SJSA1 (cell line): ENCODE data around the gene BARD1. TPM values are rescaled to one million over a fixed set of nuclear protein-coding genes. Genes with fewer than 3 reads are reported as not detected.
"Not testable (repeated sequence)": the region's sequence is repeated elsewhere in the genome, so short reads cannot be mapped to it uniquely, and the experiment has no call there.

ENCODE experiments used
- DNase-seq, 2 experiments: peaks; one replicate each; pipeline ENCODE4 v3.0.0-alpha.2; 2015 to 2020; ENCODE audit warnings: low spot score in 2 of 2, low read depth in 1 of 2
- H3K27ac ChIP-seq: fragments of 250-450 bp; sonication (Bioruptor Pico); 2 replicates; pipeline ENCODE4 v1.5.1; 2020; ENCODE audit warnings: mild to moderate bottlenecking, moderate library complexity
- H3K27me3 ChIP-seq: fragments of 250-450 bp; sonication (Bioruptor Pico); replicated peaks from 2 replicates; pipeline ENCODE4 v1.5.1; 2020; ENCODE audit warnings: mild to moderate bottlenecking, moderate library complexity
- H3K36me3 ChIP-seq: fragments of 250-450 bp; sonication (Bioruptor Pico); 2 replicates; pipeline ENCODE4 v1.5.1; 2020; ENCODE audit warnings: mild to moderate bottlenecking
- H3K4me1 ChIP-seq: fragments of 250-450 bp; sonication (Bioruptor Pico); replicated peaks from 2 replicates; pipeline ENCODE4 v1.6.1; 2021; ENCODE audit warnings: mild to moderate bottlenecking
- H3K4me3 ChIP-seq: fragments of 250-450 bp; sonication (Bioruptor Pico); 2 replicates; pipeline ENCODE4 v1.5.1; 2020; ENCODE audit warnings: mild to moderate bottlenecking
- H3K9me3 ChIP-seq: fragments of 250-450 bp; sonication (Bioruptor Pico); replicated peaks from 2 replicates; pipeline ENCODE4 v1.5.1; 2020; ENCODE audit warnings: mild to moderate bottlenecking
- total RNA-seq: library from RNA; depleted of rRNA; stranded (reverse); fragments of >200 nt; shearing (Covaris generic); gene quantifications from 2 replicates; pipeline ENCODE4 v1.2.3, GENCODE V29; 2014

Gene BARD1
- total RNA-seq, 1 experiment from 2014 or later, result 48.6 TPM

GRCh38 chr2:214801068-214801467 lies 8.4 kb downstream of the BARD1 start:
- H3K9me3 ChIP-seq, result 0 out of 2 replicates have a peak, but pooled peaks cover 2% of the 10 kb centered on the region
- H3K27ac ChIP-seq, result no peak overlapping the region
- no peak overlapping the region for H3K4me3 ChIP-seq
- no peaks in the 10 kb centered on the region for H3K27me3 ChIP-seq
- no peak for DNase-seq
- peaks cover 57% of the 10 kb centered on the region for H3K36me3 ChIP-seq
- peaks cover 4% of the 10 kb centered on the region for H3K4me1 ChIP-seq

GRCh38 chr2:214800180-214800579 lies 9.3 kb downstream of the BARD1 start:
- DNase-seq, result no peak
- Histone ChIP-seq H3K27me3 (no peaks in the 10 kb centered on the region), H3K4me3 (no peak overlapping the region), H3K27ac (no peak overlapping the region), H3K4me1 (peaks cover 4% of the 10 kb centered on the region), H3K9me3 (0 out of 2 replicates have a peak, but pooled peaks cover 2% of the 10 kb centered on the region), H3K36me3 (peaks cover 57% of the 10 kb centered on the region)

DNA sequence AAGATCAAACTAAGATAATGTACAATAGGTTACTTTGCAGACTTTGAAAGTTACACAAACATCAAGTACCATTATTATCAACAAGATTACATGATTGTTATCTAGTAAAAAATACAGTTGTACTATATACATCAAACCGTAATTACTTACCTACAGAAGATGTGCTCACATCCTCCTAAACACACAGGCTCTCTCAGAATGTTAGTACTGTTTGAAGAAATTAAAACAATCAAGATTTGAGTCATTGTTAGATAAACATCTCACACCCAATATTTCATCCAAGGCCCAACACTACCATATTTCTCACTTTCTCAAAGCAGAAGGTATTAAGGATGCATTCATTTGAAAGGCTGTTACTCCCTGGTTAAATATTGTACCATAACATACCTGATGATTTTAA lies 12.6 kb downstream of the BARD1 start:
- Histone ChIP-seq H3K9me3 (0 out of 2 replicates have a peak, but pooled peaks cover 2% of the 10 kb centered on the region), H3K27me3 (no peaks in the 10 kb centered on the region), H3K4me1 (peaks cover 4% of the 10 kb centered on the region), H3K4me3 (no peak overlapping the region), H3K27ac (no peak overlapping the region), H3K36me3 (peaks cover 61% of the 10 kb centered on the region)
- DNase-seq, result no peak

DNA sequence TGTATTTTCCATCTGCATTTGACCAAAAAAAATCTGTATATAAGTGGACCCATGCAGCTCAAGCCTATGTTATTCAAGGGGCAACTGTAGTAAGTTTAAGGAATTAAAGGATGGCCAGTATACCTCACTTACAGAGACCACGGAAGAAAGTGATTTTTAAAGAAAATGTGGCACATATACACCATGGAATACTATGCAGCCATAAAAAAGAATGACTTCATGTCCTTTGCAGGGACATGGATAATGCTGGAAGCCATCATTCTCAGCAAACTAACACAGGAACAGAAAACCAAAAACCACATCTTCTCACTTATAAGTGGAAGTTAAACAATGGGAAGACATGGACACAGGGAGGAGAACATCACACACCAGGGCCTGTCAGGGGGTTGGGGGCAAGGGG lies 26.3 kb downstream of the BARD1 start:
- not testable (repeated sequence) for H3K9me3 ChIP-seq, H3K27ac ChIP-seq, H3K4me1 ChIP-seq, H3K4me3 ChIP-seq, DNase-seq, H3K27me3 ChIP-seq
- H3K36me3 ChIP-seq, result peaks cover 68% of the 10 kb centered on the region

- Histone ChIP-seq H3K9me3 (no peaks in the 10 kb centered on the region; the same call in 1 of the 2 replicates), H3K27me3 (no peaks in the 10 kb centered on the region), H3K4me3 (no peak overlapping the region), H3K36me3 (peaks cover 70% of the 10 kb centered on the region), H3K4me1 (no peaks in the 10 kb centered on the region), H3K27ac (no peak overlapping the region)
- DNase-seq, result no peak
These were observed 26.8 kb downstream of the BARD1 start for GRCh38 chr2:214782671-214783070.

- H3K36me3 ChIP-seq, result peaks cover 85% of the 10 kb centered on the region
- H3K4me3 ChIP-seq, result no peak overlapping the region
- no peaks in the 10 kb centered on the region; the same call in 1 of the 2 replicates for H3K9me3 ChIP-seq
- no peaks in the 10 kb centered on the region for H3K4me1 ChIP-seq
- no peak overlapping the region for H3K27ac ChIP-seq
- H3K27me3 ChIP-seq, result no peaks in the 10 kb centered on the region
- DNase-seq, result no peak
These were observed 28.3 kb downstream of the BARD1 start for GRCh38 chr2:214781226-214781625.

DNA sequence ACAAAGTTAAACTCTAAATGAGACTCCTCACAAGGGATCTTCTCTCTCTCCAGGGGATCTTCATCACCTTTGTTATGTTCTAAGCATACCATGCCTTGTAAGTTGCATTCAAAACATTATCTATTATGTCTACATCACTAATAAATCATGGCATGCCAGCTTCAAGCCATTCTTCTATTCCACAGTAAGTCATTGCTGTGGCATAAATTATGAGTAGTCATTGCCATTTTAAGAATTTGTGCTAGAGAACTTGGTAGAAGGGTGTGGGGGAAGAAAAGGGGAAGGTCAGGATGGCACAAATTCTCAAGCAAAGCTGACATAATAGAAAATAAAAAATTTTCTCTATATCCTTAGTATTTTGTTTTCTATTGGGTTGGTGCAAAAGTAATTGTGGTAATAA lies 33.5 kb downstream of the BARD1 start:
- no peak overlapping the region for H3K4me3 ChIP-seq
- peaks cover 76% of the 10 kb centered on the region for H3K36me3 ChIP-seq
- H3K4me1 ChIP-seq, result no peaks in the 10 kb centered on the region
- no peaks in the 10 kb centered on the region for H3K27me3 ChIP-seq
- no peaks in the 10 kb centered on the region for H3K9me3 ChIP-seq
- H3K27ac ChIP-seq, result no peak overlapping the region
- no peak for DNase-seq

DNA sequence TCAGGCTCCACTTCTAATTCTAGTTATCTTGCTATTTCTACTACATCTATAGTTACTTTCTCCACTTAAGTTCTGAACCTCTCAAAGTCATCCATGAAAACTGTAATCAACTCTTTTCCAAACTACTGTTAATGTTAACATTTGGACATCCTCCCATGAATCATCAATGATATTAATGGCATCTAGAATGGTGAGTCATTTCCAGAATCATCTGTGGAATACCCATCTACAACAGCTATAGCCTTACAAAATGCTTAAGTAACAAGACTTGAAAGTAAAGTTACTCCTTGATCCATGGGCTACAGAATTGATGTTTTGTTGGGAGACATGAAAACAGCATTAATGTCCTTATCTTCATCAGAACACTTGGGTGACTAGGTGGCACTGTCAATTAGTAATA lies 35.4 kb downstream of the BARD1 start:
- Histone ChIP-seq H3K36me3 (peaks cover 60% of the 10 kb centered on the region), H3K9me3 (no peaks in the 10 kb centered on the region), H3K27me3 (no peaks in the 10 kb centered on the region), H3K4me3 (no peak overlapping the region), H3K27ac (no peak overlapping the region), H3K4me1 (no peaks in the 10 kb centered on the region)
- DNase-seq, result no peak

DNA sequence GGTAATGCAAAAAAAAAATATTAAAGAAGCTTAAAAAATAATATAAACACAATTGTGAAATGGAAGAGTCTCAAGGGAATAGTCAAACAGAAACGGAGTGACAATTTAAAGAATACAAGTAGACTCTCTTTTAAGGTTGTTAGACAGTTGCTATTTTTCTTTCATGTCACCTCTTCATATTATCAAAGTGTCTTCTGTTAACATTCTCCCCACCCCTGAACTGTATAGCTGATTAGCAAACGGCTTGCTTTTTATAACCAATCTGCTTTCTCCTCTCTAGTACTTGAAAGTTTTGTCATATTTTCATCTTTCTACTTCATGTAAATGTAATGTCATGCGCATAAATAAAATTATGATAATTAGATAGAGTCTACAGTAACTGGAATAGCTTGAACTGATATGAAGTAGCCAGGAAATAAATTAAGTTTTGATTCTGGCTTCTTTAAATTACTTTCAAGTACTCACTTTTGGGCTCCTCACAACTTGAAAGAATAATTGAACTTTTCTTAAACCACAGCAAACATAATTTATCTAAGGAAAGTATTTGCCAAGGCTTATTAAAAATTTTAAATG lies 37.0 kb downstream of the BARD1 start:
- no peak for DNase-seq
- no peak overlapping the region for H3K4me3 ChIP-seq
- H3K27ac ChIP-seq, result no peak overlapping the region
- H3K27me3 ChIP-seq, result no peaks in the 10 kb centered on the region
- H3K4me1 ChIP-seq, result no peaks in the 10 kb centered on the region
- no peaks in the 10 kb centered on the region for H3K9me3 ChIP-seq
- peaks cover 58% of the 10 kb centered on the region for H3K36me3 ChIP-seq

GRCh38 chr2:214765180-214765579 lies 44.3 kb downstream of the BARD1 start:
- Histone ChIP-seq H3K4me1 (no peaks in the 10 kb centered on the region), H3K27ac (no peak overlapping the region), H3K36me3 (peaks cover 74% of the 10 kb centered on the region), H3K27me3 (no peaks in the 10 kb centered on the region), H3K9me3 (no peaks in the 10 kb centered on the region), H3K4me3 (no peak overlapping the region)
- no peak for DNase-seq

DNA sequence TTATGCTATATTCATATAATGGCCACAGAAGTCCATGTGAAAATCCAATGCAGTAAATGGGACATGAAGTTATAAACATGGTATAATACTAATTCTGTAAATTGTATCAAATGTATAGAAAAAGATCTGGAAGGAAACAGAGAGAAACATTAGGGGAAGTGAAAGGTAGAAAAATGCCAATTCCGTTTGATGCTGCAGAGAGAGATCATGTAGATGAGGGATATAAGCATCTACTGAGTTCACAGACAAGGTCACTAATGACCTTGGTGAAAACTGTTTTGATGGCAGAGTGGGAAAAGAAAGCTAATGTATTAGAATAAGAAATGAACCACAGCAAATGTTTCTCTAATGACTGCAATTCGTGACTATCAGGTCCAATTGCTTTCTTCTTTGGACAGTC lies 56.0 kb downstream of the BARD1 start:
- no peak overlapping the region for H3K27ac ChIP-seq
- DNase-seq, result no peak
- no peaks in the 10 kb centered on the region for H3K4me1 ChIP-seq
- peaks cover 88% of the 10 kb centered on the region for H3K36me3 ChIP-seq
- H3K9me3 ChIP-seq, result no peaks in the 10 kb centered on the region
- no peaks in the 10 kb centered on the region for H3K27me3 ChIP-seq
- no peak overlapping the region for H3K4me3 ChIP-seq

DNA sequence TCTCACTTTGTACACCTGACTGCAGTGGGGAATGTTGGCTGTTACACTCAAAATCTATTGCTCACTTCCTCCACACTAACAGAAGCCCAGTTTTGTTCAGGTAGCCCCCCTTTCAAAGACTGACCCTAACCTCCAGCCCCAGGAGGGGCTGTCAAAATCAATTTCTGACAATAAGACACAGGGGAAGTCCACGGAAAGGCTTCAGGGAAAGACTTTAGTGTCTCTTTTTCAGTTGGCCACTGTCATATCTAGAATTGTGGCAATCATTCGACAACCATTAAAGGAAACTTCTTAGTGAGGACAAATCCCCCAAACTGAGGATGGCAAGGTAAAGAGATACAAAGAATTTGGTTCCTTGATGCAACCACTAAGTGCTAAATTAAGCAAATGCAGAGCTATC lies 59.0 kb downstream of the BARD1 start:
- no peak for DNase-seq
- H3K9me3 ChIP-seq, result no peaks in the 10 kb centered on the region

DNA sequence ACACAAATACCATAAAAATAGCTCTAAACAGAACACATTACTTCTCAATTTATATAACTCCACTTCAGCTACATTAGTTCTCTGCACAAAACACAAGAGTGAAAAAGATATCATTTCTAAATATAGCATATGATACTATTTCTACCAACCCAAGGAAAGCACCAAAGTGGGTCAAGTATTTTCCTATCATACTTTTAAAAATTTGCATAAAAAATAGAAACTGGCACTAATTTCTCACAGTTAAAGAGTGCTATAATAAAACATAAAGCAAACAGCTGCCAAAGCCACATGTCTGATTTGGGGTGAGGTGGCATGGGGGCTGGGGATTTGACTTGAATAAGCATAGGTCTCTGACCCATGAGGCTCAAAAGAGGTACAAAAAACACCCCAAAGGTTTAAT lies 61.5 kb downstream of the BARD1 start:
- peaks cover 76% of the 10 kb centered on the region for H3K36me3 ChIP-seq
- H3K27ac ChIP-seq, result no peak overlapping the region

More for the DNA sequence above, 59.0 kb downstream of the BARD1 start:
- no peak overlapping the region for H3K27ac ChIP-seq
- H3K4me1 ChIP-seq, result no peaks in the 10 kb centered on the region
- no peak overlapping the region for H3K4me3 ChIP-seq
- no peaks in the 10 kb centered on the region for H3K27me3 ChIP-seq
- peaks cover 76% of the 10 kb centered on the region for H3K36me3 ChIP-seq

GRCh38 chr2:214742119-214742518 lies 67.4 kb downstream of the BARD1 start:
- H3K36me3 ChIP-seq, result peaks cover 63% of the 10 kb centered on the region
- DNase-seq, result no peak
- no peaks in the 10 kb centered on the region for H3K27me3 ChIP-seq
- no peaks in the 10 kb centered on the region for H3K9me3 ChIP-seq
- H3K4me1 ChIP-seq, result no peaks in the 10 kb centered on the region
- H3K27ac ChIP-seq, result no peak overlapping the region
- no peak overlapping the region for H3K4me3 ChIP-seq

More for the DNA sequence above, 61.5 kb downstream of the BARD1 start:
- no peaks in the 10 kb centered on the region for H3K9me3 ChIP-seq
- no peak overlapping the region for H3K4me3 ChIP-seq
- no peaks in the 10 kb centered on the region for H3K27me3 ChIP-seq
- no peak for DNase-seq
- H3K4me1 ChIP-seq, result no peaks in the 10 kb centered on the region

- no peak for DNase-seq
- H3K4me3 ChIP-seq, result no peak overlapping the region
- no peaks in the 10 kb centered on the region for H3K4me1 ChIP-seq
- no peaks in the 10 kb centered on the region for H3K9me3 ChIP-seq
- H3K27ac ChIP-seq, result no peak overlapping the region
- H3K36me3 ChIP-seq, result peaks cover 64% of the 10 kb centered on the region
- H3K27me3 ChIP-seq, result no peaks in the 10 kb centered on the region
These were observed 68.6 kb downstream of the BARD1 start for GRCh38 chr2:214740867-214741395.
